ENCODE data around the gene FN3KRP. TPM values are rescaled to one million over a fixed set of nuclear protein-coding genes. Genes with fewer than 3 reads are reported as not detected.
"Not testable (repeated sequence)": the region's sequence is repeated elsewhere in the genome, so short reads cannot be mapped to it uniquely, and the experiment has no call there.

The FN3KRP gene
- total RNA-seq, 1 donor from 2014 or later, result 25.3 TPM

- H3K4me3 ChIP-seq (ENCODE audit: low read depth, low read length), result no peak overlapping the region
- TF ChIP-seq CTCF (IDR thresholded peaks at IDR 0.05; ENCODE audit: insufficient read depth, low read length, poor library complexity, severe bottlenecking), result no peak
- H3K27me3 ChIP-seq (ENCODE audit: control insufficient read depth, insufficient read depth, low read length), result no peaks in the 10 kb centered on the region
- H3K36me3 ChIP-seq (ENCODE audit: control insufficient read depth, insufficient read depth, low read length), result peaks cover 3% of the 10 kb centered on the region
- no peak for DNase-seq (ENCODE audit: low read depth)
These were observed 24.6 kb downstream of the FN3KRP start for GRCh38 chr17:82740906-82741759.

GRCh38 chr17:82743344-82744219 lies 27.1 kb downstream of the FN3KRP start:
- no peak for DNase-seq (ENCODE audit: low read depth)
- no peak overlapping the region for H3K4me3 ChIP-seq (ENCODE audit: low read depth, low read length)
- no peaks in the 10 kb centered on the region for H3K27me3 ChIP-seq (ENCODE audit: control insufficient read depth, insufficient read depth, low read length)
- peaks cover 3% of the 10 kb centered on the region for H3K36me3 ChIP-seq (ENCODE audit: control insufficient read depth, insufficient read depth, low read length)
- no peak for TF ChIP-seq CTCF (IDR thresholded peaks at IDR 0.05; ENCODE audit: insufficient read depth, low read length, poor library complexity, severe bottlenecking)

GRCh38 chr17:82744736-82745135 lies 28.2 kb downstream of the FN3KRP start:
- DNase-seq (ENCODE audit: low read depth); H3K36me3 ChIP-seq (ENCODE audit: control insufficient read depth, insufficient read depth, low read length); H3K27me3 ChIP-seq (ENCODE audit: control insufficient read depth, insufficient read depth, low read length); H3K4me3 ChIP-seq (ENCODE audit: low read depth, low read length): not testable (repeated sequence)

GRCh38 chr17:82745524-82745923 lies 29.0 kb downstream of the FN3KRP start:
- Histone ChIP-seq H3K36me3 (ENCODE audit: control insufficient read depth, insufficient read depth, low read length) (peaks cover 3% of the 10 kb centered on the region), H3K4me3 (ENCODE audit: low read depth, low read length) (no peak overlapping the region), H3K27me3 (ENCODE audit: control insufficient read depth, insufficient read depth, low read length) (no peaks in the 10 kb centered on the region)
- DNase-seq (ENCODE audit: low read depth), result no peak
- no peak for TF ChIP-seq CTCF (IDR thresholded peaks at IDR 0.05; ENCODE audit: insufficient read depth, low read length, poor library complexity, severe bottlenecking)

GRCh38 chr17:82748756-82749155 lies 32.2 kb downstream of the FN3KRP start:
- H3K36me3 ChIP-seq (ENCODE audit: control insufficient read depth, insufficient read depth, low read length), result no peaks in the 10 kb centered on the region
- H3K4me3 ChIP-seq (ENCODE audit: low read depth, low read length), result no peak overlapping the region
- no peaks in the 10 kb centered on the region for H3K27me3 ChIP-seq (ENCODE audit: control insufficient read depth, insufficient read depth, low read length)
- TF ChIP-seq CTCF (IDR thresholded peaks at IDR 0.05; ENCODE audit: insufficient read depth, low read length, poor library complexity, severe bottlenecking), result no peak
- DNase-seq (ENCODE audit: low read depth), result no peak

- no peaks in the 10 kb centered on the region for H3K27me3 ChIP-seq (ENCODE audit: control insufficient read depth, insufficient read depth, low read length)
- TF ChIP-seq CTCF (IDR thresholded peaks at IDR 0.05; ENCODE audit: insufficient read depth, low read length, poor library complexity, severe bottlenecking), result no peak
- no peak overlapping the region for H3K4me3 ChIP-seq (ENCODE audit: low read depth, low read length)
- no peaks in the 10 kb centered on the region for H3K36me3 ChIP-seq (ENCODE audit: control insufficient read depth, insufficient read depth, low read length)
- no peak for DNase-seq (ENCODE audit: low read depth)
These were observed 33.9 kb downstream of the FN3KRP start for GRCh38 chr17:82750241-82750908.

Measured in kidney epithelial cell (primary cell).